ENCODE data around the gene FAM222B.
"Not testable (repeated sequence)": the region's sequence is repeated elsewhere in the genome, so short reads cannot be mapped to it uniquely, and the experiment has no call there.

The FAM222B gene

DNA sequence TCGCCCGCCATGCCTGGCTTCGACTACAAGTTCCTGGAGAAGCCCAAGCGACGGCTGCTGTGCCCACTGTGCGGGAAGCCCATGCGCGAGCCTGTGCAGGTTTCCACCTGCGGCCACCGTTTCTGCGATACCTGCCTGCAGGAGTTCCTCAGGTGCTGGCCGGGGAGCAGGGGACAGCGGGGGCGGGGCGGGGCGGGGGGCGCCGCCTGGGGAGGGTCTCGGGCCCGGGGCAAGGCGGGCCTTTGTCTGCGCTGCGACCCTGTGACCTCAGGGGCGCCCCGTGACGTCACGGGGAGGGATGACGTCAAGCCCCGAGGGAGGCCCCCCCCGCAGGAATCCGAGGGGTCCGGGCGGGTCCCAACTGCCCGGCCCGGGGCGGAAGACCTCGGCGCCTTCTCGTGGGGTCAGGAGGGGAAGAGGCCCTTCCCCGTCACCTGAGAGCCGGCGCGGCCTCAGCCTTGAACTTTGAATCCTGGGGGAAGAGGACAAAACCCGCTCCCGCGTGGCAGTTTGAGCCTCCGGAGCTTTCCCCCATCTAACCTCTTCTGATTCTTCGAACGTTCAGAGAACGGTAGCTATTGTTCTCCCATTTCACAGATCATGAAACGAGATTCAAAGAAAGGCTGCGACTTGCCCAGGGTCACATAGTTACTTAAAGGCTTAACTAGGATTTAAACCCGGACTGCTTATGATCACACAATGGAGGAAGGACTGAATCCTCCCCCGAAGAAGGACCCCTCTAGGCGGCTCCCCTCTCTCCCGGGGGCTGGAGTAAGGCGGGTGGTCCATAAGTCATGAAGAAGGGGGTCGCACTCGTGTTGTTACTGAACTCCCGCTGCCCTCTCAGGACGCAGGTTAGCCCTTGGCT, 98.3 kb downstream of the FAM222B start:
- DNase-seq, result peak; percentile 69

DNA sequence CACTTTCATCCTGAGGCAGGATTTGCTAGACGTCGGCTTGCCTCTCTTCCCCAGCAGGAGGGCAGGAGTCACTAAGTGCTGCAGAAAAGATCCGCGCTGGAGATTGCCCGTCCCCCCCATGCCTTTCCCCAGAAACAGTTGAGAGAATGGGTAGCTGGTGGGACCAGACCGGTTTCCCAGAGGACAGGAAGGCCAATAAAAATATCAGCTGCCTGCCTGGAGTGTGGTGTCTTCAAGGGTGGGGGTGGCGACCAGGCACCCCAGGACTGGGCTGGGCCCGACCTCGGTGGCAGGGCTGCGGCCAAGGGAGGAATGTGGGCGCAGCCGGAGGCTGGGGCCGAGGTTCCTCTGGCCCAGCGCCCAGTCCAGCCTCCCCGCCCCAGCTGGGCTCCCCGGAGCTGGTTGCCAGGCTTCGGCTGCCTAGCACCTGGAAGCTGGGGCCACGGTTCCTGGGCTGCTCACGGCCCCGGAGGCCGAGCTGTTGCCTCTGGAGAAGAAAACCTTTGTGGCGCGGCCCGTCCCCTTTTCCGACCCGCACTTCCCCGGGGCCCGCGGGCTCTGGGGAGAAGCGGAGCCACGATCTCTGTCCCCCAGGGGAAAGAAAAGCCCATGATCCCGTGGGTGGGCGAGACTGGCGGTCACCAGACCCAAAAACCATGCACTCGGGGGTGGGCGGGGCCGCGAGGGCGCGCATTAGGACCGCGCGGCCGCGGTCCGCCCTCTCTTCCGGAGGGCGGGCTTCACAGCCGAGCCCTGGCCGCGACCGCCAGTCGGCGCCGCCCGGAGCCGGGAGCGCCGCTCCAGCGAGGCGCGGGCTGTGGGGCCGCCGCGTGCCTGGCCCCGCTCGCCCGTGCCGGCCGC, 99.1 kb downstream of the FAM222B start, which contains the start of gene TRAF4:
Gene TRAF4 (plus strand): TSS at position 769 of the 861 bp plus-strand sequence. CDS start 102 bp downstream, outside the sequence.
- peak; percentile 98 for DNase-seq

DNA sequence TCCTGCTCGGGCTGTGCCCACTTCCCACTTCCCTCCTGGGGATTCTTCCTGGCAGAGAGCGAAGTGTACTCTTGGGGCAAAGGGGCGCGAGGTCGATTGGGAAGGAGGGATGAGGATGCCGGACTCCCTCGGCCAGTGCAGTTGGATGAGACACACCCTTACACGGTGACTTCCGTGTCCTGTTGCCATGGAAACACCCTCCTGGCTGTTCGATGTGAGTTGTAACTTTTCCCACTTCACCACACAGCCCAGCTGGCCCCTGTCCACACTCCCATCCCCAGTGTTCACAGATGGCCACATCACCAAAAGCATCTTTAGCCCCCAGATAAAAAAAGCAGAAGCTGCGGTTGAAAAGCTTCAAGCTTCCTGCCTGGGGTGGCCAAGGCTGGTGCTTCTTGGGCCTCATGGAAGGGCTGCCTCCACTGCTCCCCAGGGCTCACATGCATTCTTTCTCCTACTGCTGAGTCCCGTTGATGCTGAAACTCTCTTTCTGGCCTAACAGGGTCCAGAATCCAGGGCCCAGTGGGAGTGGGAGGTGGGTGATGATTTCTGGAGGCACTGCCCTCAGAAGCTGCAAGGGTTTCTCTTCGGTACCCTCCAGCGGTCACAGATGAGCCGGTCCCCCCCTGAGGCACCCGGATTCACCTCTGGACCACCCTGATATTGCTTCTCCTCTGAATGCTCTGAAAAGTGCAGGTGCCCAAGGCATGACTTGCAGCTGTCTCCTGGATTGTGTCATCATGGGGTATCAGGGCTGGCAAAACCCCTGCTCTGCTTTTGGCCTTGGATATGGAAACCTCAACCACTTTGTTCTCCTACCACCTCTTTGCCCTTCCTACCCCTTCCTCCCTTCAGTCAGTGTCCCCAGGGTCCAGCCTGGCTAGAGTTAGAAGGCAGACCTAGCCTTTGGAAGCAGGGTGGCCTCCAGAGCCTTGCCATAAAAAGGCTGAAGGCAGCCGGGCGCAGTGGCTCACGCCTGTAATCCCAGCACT, 100.9 kb downstream of the FAM222B start:
- no peak for DNase-seq

DNA sequence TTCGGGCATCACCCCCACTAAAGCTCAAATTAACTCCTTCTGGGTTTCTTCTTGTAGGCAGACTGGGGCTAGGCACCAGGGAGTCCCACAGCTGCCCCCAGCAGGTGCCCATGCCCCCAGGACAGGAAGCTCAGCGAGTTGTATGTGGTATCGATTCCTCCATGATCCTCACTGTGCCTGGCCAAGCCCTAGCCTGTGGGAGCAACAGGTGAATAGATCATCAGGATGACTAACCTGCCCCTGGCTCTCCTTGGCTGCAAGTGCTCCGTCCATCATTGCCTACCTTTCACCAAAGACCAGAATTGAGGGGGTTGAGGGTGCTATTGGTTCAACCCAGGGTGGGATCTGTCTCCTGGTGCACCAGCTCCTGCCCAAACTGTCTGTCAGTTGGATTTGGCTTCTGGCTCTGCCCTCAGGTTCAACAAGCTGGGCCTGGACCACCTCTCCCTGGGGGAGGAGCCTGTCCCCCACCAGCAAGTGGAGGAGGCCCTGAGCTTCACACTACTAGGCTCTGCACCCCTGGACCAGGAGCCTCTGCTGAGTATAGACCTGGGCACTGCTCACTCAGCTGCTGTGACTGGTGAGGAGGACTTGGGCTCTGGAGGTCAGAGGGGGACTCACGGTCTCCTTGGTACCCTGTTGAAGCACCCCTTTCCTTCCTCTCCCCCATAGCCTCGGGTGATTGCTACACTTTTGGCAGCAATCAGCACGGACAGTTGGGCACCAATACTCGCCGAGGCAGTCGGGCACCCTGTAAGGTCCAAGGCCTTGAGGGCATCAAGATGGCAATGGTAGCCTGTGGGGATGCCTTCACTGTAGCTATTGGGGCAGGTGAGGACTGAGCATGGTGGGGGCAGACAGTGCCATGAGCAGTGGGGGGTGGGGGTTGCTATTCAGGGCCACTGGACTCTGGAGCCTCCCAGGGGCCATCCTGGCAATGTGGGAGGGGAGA, 101.9 kb downstream of the FAM222B start:
- DNase-seq, result no peak

DNA sequence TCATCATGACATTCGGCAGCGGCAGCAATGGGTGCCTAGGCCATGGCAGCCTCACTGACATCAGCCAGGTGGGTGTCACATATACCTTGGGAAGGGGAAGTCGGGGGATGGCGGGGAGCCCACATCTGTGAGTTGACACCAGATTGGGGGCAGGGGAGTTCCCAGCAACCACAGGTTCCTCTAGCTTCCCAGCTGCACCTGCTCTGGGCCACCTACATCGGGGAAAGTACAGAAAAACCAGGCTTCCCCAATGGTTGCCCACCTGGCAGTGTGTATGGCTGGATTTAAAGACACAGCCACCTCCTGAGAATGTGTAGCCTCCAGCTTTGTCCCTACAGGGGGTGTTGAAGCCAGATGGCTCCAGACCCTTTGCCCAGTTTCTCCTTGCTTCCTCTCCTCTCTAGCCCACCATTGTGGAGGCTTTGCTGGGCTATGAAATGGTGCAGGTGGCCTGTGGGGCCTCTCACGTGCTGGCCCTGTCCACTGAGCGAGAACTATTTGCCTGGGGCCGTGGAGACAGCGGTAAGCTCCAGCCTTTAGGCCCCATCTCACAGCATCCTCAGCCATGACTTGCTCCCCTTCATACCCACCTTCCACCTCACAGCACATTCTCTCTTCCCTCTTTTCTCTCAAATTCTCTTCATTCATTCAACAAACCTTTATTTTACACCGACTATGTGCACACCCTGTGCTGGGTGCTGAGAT, 103.8 kb downstream of the FAM222B start:
- no peak for DNase-seq

DNA sequence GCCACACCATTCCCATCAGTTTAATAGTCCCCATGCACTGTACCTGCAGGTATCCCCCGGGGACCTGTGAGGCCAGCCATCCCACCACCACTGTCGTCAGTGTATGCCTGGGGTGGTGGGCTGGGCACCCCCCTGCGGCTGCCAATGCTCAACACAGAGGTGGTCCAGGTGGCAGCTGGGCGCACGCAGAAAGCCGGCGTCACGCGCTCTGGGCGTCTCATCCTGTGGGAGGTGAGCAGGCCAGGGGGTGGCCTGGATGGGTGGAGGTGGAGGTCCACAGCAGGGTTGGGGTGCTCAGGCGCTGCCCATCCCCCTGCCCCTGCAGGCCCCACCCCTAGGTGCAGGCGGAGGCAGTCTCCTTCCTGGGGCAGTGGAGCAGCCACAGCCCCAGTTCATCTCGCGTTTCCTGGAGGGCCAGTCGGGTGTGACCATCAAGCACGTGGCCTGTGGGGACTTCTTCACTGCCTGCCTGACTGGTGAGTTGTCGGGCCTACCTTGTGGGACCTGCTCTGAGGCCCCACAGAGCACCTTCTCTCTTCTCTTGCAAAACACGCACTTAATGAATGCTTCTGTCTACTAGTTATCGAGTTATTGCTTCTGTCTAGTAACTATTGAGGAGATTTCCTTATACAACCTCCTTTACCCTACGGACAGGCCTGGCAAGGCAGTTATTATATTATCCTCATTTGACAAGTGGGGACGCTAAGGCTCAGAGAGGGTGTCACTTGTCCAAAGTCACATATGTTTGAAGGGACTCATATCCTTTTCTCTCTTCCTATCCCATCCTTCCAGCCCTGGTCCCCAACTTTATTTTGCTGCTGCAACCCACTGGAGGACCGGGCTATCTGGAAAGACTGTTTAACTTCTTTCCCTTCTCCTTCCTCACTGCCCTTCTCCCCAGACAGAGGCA, 104.6 kb downstream of the FAM222B start:
- no peak for DNase-seq

DNA sequence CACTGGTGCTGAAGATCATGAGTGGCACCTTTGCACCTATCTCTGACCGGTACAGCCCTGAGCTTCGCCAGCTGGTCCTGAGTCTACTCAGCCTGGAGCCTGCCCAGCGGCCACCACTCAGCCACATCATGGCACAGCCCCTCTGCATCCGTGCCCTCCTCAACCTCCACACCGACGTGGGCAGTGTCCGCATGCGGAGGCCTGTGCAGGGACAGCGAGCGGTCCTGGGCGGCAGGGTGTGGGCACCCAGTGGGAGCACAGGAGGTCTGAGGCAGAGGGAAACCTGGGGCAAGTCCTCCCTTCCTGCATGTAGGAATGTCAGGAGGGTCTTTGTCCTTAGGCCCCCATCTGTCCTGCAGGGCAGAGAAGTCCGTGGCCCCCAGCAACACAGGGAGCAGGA, 105.3 kb downstream of the FAM222B start:
- no peak for DNase-seq

DNA sequence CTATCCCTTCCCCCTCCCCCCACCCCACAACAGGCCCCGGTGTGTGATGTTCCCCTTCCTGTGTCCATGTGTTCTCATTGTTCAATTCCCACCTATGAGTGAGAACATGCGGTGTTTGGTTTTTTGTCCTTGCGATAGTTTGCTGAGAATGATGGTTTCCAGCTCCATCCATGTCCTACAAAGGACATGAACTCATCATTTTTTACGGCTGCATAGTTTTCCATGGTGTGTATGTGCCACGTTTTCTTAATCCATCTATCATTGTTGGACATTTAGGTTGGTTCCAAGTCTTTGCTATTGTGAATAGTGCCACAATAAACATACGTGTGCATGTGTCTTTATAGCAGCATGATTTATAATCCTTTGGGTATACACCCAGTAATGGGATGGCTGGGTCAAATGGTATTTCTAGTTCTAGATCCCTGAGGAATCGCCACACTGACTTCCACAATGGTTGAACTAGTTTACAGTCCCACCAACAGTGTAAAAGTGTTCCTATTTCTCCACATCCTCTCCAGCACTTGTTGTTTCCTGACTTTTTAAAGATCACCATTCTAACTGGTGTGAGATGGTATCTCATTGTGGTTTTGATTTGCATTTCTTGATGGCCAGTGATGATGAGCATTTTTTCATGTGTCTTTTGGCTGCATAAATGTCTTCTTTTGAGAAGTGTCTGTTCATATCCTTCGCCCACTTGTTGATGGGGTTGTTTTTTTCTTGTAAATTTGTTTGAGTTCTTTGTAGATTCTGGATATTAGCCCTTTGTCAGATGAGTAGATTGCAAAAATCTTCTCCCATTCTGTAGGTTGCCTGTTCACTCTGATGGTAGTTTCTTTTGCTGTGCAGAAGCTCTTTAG, 106.4 kb downstream of the FAM222B start:
- DNase-seq, result not testable (repeated sequence)

DNA sequence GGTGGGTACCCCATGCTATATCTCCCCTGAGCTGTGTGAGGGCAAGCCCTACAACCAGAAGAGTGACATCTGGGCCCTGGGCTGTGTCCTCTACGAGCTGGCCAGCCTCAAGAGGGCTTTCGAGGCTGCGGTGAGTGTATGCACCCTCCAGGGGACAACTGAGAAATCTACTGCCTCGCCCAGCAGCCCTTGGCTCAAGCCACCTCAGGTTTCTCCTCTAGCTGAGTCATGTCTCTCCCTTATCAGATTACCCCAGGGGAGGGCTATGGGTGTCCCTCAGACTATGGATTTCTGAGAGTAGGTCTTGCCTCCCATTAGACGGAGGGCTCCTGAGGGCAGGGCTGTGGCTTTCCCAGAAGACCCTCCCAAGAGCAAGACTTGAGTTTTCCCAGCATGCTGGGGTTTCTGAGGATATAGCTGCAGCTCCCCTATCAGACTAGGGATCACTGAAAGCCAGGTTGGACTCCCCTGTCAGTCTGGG, 107.3 kb downstream of the FAM222B start:
- DNase-seq, result no peak

DNA sequence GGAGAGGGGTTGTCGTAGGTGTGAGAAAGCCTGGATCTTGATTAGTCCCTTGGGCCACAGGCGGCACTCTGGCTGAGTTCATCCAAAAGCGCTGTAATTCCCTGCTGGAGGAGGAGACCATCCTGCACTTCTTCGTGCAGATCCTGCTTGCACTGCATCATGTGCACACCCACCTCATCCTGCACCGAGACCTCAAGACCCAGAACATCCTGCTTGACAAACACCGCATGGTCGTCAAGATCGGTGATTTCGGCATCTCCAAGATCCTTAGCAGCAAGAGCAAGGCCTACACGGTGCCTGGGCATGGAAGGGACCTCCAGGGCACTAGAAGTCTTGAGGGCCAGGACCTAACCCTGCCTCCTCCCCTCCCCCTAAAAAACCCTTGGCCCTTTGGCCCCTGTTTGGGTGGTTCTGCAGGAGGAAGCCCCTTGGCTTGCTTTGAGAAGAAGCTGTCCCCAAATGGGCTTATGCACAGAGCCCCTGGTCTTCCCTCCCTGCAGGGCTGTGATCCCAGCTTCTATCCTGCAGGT, 107.8 kb downstream of the FAM222B start:
- no peak for DNase-seq

DNA sequence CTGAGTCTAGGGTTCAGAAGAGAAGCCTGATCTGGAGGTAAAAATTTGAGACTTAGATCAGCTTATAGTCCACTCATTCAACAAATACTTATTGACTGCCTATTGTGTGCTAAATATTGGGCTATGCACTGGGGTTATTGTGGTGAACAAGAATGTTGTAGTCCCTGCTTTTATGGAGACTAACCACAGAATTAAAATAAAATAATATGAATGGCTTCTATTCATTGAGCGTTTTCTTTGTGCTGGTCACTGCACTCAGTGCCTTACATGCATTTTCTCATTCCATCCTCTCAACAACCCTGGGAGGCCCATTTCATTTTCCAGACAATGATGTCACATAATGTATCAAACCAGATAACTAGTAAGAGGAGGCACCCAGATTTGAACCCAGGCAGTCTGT, 109.2 kb downstream of the FAM222B start:
- DNase-seq, result no peak

DNA sequence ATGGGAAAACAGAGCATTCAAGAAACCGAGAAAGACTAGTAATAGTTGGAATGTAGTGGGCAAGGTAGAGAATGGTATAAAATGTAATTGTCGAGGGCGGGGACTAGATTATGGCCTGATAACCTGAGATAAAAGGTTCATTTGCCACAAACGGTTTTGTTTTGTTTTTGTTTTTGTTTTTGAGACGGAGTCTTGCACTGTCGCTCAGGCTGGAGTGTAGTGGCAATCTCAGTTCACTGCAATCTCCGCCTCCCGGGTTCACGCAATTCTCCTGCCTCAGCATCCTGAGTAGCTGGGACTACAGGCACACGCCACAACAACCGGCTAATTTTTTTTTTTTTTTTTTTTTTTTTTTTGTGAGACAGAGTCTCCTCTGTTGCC, 112.7 kb downstream of the FAM222B start:
- DNase-seq, result no peak

DNA sequence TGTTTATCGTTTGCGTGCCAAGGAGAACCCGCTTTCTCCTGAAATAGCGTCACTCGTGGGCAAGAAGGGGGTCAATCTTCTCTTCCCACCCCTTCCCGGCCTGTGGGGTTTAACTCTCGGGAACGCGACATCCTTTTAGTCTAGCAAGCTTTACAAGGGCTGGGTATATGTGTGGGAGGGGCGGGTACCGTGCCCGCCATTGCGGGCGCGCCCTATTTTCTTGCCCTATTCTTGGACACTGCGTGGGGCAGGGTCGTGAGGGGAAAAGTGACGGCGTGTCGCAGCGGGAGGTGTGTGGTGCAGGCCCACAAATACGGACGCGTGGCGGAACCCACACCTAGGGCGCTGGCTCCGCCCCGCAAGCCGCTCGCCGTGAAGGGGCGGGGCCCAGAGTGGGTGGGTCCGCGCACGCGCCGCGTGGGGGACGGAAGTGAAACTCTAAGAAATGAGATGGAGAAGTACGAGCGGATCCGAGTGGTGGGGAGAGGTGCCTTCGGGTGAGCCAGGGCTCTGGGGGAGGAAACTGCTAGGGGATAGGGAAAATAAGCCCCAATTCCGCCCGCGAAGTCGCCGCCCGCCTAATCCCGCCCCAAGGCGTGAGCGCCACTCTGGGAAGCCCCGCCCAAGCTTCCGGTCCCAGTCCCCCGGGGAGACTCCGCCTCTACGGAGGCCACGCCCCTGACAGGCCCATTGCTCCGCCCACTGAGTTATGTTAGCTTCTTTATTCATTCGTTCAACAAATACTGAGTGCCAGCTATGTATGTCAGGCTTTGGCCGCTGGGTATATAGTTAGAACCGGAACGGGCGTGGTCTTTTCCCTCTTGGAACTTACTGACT, 114.0 kb downstream of the FAM222B start, which contains the start of gene NEK8:
Gene NEK8 (plus strand): TSS at position 425 of the 837 bp plus-strand sequence. CDS start 26 bp downstream, at position 451.
- DNase-seq, result peak; percentile 96

DNA sequence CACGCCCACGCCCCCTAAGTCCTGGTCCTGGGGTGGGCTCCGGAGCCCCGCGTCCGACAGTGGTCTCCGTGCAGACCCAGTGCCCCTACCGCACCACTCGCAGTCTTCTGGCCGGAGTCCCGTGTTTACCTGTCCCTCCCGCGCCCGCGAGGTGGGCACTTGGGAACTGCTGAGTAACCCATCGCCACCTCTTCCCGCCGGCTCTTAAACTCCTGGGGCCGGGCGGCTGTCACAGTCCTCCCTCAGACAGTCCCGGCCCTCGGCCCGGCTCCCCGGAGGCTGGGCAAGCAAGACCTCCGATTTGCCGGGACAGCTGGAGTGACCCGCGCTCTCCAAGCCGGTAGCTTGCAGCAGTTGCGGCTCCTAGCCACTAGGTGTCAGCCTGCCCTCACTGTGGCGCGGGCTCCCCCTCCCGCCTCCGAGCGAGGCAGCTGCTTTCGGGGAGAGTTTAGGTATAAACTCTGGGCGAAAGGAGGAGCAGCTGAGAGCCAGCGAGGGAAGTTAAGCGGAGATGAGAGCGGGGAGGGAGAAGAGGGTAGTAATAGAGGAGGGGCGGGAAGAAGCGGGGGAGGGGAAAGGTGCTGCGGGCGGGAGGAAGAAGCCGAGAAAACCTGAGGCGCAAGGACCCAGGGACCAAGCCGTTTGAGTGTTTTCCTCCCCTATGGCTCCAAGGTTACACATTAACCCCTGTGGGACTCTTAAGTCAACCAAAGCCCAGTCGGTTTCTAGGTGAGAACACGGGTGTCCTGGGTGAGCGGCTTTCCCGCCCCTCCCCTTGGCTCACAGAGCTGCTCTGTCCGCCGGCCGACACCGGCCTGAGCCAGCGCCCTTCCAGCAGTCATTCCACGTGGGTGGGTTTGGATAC, 115.7 kb downstream of the FAM222B start:
- DNase-seq, result peak; percentile 97

DNA sequence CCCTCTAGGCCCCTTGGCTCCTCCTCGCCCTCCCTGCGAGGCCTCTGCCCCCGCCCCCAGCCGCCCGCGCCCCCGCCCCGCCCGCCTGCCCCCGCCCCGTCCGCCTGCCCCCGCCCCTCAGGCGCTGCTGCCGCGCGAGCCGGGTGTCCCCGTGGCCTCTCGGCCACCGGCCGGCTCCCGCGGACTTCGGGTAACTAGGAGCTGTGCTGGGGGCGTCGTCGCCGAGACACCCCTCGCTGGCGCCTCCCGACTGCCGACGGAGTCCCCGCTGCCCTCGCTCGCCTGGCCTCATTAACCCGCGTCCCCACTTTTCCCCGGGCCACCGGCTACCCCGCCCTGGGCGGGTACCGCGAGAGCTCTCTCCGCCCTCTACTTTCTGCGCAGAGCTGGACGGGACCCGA, 116.4 kb downstream of the FAM222B start, which contains the start of gene TLCD1:
Gene TLCD1 (minus strand): TSS at position 8 of the 401 bp plus-strand sequence. CDS start 136 bp downstream, outside the sequence.
- DNase-seq, result peak; percentile 93

Data from 8988T (cell line).